Measurements from ENCODE around the gene RBPMS2.

The RBPMS2 gene

DNA sequence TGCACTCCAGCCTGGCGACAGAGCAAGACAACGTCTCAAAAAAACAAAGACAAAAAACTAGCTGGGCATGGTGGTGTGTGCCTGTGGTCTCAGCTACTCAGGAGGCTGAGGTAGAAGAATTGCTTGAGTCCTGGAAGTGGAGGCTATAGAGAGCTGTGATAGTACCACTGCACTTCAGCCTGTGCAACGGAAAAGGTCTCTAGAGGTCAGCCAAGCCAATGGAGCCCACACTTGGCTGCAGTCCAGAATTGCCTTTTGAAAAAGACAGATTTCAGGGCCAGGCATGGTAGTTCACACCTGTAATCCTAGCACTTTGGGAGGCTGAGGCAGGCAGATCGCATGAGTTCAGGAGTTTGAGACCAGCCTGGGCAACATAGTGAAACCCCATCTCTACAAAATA is 8.4 kb upstream of the RBPMS2 start:
- DNase-seq (ENCODE audit: low read depth in 2 of 2), result no peak

DNA sequence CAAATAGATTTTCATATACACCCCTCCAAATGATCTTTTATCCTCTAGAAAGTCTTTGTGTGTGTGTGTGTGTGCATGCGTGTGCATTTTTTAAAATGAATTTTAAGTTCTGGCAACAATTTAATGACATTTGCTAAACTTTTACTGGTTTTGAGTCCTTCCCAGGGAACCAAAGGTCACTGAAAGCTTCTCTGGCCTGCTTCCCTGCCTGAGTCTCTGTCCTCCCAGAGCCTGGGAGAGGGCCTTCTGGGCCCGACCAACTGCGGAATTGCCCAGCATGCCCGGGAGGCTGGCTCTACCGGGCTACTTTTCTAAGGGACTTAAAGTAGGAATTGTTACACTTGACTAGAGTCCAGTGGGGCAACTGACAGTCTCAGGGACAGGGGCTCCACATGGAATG is 7.4 kb upstream of the RBPMS2 start:
- DNase-seq (ENCODE audit: low read depth in 2 of 2), result no peak

DNA sequence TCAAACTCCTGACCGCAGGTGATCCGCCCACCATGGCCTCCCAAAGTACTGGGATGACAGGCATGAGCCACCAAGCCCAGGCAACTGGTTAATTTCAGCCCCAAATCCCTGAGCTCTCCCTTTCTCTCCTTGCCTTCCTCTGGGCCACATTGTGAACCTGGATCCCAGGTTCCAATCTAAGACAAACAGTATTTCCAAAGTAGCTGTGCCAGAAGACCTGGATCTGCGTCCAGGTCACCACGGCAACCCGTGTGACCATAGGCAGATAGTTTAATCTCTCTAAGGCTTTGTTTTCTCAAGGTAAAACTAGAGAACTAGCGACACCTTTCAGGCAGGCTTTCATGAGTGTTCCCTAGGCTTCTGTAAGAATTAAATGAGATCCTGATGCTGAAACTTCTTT is 5.9 kb upstream of the RBPMS2 start:
- no peak for DNase-seq (ENCODE audit: low read depth in 2 of 2)

DNA sequence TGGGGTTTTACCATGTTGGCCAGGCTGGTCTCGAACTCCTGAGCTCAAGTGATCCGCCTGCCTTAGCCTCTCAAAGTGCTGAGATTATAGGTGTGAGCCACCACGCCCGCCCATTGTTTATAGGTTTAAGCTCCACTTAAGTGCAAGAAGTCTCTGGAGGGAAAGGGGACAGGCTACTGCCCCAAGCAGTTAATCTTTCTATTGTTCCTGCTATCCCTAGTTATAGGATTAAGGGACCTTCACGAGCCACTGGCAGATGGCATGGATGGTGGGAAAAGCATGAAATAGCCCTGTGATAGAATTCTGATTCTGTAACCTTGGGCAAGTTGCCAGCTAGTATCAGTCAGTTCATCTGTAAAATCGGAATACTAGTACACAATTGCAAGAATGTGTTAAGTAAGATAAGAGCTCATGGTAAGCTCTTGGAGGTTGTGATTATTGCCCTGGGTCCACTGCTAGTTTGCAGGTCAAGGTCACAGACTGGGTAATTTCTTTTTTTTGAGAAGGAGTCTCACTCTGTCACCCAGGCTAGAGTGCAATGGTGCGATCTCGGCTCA is 5.3 kb upstream of the RBPMS2 start:
- no peak for DNase-seq (ENCODE audit: low read depth in 2 of 2)

DNA sequence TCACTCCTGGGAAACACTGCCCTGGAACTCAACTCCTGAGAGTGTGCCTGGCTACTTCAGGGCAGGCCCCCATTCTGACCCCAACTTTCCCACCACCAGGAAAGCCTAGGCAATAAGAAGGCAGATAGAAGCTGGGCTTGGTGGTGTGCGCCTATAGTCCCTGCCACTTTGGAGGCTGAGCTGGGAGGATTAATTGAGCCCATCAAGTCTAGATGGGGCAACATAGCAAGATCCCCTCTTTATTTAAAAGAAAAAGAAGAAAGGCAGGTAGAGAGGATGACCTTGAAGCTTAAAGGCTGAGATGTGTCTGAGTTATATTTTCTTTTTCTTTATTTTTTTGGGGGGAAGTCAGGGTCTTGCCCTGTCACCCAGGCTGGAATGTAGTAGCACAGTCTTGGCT is 4.2 kb upstream of the RBPMS2 start:
- DNase-seq (ENCODE audit: low read depth in 2 of 2), result no peak

DNA sequence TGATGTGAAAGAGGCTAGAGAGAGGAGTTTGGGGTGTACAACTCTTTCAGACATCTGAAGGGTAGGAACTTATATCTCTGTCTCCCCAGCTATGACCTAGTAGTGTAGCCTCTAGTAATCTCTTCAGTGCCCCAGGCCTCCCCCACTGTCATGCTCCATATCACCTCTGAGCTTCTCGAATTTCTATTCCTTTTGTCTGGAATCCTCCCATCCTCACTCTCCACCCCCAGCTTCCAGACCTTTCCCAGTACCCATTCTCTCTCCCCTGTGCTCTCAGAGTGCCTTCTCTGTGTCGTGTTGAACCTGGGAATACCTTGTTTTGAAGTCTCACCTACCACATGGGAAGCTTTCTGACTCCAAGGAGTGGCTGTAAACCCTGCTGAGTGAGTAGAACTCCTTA is 3.6 kb upstream of the RBPMS2 start:
- no peak for DNase-seq (ENCODE audit: low read depth in 2 of 2)

DNA sequence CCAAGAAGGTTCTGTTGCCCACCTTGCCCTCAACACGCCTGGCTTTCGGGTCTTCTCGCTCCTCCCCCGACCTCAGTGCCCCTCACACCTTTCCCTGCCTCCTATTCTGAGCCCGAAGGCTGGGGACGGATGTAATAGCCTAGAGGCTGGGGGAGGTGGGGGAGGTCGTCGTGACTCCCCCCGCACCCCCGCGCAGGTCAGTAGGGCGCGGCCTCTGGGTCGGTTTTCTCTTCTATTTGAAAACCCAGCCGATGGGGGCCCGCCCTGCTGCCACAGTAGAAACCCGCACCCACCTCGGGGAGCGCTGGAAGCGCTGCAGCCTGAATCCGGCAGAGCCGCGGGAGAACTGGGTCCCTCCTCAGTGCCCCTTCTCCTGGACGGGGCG is 1.0 kb upstream of the RBPMS2 start:
- no peak for DNase-seq (ENCODE audit: low read depth in 2 of 2)

DNA sequence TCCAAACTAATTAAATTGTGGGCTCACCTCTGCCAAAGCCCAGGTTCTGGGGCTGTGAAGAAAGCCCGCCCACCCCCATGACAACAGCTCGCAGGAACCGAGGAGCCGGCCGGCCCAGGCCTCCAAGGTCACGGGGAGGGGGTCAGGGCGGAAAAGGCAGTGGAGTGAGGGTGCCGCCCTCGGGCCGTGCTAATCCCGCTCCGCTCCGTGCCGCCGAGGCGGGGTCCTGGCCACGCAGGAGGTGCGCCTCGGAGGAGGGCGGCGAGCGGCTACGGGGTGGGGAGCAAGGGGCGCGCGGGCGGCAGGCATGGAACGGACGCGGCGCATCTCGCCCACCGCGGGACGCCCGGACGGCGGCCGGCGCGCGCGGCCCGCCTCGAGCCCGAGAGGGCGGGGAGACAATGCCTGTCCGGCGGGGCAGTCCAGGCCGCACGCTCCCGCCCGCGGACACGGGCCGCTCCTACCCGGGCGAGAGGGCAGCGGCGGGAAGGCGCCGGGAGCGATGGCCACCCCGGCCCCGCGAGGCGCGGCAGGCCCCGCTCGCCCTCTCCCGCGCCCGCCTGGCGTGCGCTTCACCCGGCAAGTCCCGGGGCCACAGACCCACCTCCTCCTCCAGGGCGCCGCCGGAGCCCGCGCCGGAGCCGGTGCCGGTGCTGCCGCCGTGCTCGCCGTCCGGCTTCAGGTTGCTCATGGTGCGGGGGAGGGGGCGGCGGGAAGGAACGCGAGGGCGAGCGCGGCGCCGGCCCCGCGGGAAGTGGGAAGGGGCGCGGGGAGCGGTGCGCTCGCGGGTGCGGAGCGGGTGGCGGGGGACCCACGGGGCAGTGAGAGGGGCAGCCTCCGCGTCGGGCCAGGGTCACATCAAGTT is 528 bp downstream of the RBPMS2 start:
- DNase-seq (ENCODE audit: low read depth in 2 of 2), result no peak

DNA sequence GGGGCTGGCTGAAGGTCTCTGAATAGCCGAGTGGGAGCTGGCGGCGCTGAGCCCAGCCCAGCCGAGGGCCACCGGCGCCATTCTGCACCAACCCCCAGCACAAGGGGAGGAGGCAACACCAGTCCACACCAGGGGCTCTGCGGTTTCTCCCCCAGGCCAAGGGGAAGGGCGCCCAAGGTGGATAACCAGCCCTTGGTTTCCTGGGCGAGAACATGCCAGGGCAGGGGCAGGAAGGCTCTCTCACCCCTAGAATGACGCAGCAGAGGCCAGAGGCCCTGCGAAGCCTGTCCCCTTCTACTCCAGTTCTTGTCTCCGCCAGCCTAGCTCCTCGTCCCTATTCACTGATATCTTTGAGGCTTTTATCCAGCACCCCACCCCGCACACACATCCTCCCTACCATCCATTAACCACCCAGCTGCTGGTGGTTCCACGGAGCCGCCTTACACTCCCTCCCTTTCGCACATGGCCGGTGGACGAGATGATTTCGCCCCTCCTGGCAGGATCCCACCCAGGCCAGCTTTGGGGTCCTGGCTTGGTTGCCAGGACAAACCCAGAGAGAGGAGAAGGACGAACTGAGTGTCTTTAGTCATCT is 1.3 kb downstream of the RBPMS2 start:
- no peak for DNase-seq (ENCODE audit: low read depth in 2 of 2)

DNA sequence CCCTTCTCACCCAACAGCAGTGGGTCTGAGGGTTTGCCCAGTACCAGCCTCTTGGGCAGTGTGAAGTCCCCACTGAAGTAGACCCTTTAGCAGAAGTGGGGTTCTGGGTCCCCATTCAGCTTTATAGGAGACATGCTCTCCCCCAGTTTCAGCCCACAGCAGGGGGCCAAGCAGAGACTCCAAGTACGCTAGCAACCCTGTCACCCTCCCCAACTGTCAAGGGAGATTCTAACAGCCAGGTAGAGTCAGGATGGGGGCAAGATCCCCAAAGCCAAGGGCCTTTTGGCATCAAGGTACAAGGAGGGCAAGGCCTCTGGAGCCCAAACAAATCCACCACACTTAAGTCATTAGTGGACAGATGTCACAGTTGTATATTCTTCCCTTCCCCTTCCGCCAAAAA is 1.8 kb downstream of the RBPMS2 start:
- DNase-seq (ENCODE audit: low read depth in 2 of 2), result no peak

DNA sequence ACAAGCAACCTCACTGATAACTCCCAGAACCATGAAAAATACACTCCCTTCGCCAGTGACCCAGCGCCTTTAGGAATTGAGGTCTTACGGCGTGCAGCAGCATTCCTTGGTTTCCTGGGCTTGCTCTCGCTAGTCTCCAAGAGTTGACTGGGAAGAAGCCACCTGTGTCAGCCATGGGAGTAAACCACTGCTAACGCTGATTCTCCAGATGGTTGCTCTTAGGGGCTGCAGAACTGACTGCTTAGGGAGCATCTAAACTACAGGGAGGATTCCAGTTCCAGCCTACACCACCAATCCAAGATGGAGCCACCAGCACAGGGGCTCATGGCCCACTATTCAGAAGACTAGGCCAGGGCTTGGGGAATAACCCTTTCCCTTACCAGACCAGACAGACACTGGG is 2.4 kb downstream of the RBPMS2 start:
- no peak for DNase-seq (ENCODE audit: low read depth in 2 of 2)

DNA sequence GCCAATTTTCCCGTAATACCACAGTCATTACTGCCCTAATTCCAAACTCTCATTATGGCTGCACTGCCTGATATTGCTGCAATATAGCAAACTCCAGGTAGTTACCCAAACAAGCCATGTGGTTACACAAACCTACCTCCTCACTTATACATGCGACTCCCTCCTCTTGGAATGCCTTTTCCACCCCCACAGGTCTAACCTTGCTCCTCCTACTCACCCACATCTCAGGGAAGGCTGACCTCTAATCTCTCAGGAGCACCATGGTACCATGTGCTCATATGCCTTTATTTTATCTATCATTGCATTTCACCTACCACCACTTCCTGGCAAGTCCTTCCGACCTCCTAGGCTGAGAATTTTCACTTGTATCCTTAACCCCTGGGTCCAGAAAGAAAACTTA is 2.9 kb downstream of the RBPMS2 start:
- no peak for DNase-seq (ENCODE audit: low read depth in 2 of 2)

DNA sequence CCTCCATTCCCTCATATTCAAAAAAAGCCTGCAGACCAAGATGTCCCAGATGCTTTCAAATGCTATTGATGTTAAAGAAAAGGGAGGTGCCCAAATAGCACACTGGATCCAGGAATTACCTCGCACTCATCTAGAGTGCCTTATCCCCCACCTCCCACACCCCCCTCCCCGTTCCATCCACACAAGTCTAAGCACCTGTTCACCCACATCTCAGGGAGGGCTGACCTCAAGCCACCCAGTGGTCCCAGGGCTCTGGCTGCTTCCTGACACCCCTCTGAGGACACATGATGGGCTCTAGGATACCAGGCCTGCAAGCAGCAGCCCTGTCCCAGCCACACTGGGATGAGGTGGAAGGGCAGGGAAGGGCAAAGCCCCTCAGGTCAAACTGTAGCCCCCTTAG is 4.8 kb downstream of the RBPMS2 start:
- DNase-seq (ENCODE audit: low read depth in 2 of 2), result no peak

DNA sequence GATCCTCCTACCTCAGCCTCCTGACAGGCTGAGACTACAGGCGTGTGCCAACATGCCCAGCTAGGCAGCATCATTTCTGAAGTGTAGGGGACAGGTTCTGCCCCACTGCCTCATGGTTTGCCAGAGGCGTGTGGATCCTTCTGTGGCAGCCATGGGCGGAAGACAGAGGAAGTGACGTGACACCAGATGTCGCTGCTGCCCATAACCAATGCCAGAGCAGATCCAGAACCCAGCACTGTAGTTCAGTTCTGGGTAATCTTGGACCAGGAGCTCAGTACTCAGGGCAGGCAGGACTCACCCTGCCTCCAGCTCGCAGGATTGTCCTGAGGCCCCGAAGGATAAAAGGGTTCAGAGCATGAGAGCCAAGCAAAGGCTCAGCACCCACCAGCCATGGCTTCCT is 8.2 kb downstream of the RBPMS2 start:
- DNase-seq (ENCODE audit: low read depth in 2 of 2), result no peak

DNA sequence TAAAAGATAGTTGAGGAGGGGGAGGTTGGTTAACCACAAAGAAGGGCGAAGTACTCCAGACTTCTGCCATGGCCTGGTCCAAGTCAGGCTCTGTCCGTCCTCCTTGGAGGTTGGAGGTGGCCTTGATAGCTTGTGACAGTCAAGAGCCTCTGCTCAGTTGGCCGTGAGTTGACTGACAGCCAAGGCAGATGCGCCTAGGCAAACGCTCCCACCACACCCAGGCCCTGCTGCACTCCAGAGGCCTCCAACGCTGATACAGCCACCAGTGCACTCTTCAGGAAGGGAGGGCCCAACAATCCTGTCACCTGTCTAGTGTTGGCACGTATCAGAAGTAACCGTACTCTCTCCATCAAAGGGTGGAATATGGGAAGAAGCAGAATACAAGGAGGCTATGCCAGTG is 9.3 kb downstream of the RBPMS2 start:
- no peak for DNase-seq (ENCODE audit: low read depth in 2 of 2)

DNA sequence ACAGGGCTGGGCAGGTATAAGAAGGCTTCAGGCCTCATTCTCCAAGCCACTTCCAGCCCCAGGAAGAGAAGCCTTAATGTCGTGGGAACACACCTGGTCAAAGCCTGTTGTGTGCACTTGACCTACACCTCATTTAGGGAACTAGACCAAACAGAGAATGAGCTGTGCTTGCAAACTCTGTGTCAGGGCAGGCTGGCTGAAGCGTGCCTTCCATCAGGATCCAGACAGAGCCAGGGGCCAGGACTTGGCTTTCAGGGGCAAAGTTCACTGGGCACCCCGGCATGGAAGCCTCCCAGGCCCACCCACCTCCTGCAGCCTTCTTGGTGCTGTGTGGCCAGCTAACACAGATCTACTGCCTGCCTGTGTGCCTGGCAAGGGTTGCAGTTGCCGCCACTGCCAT is 11.5 kb downstream of the RBPMS2 start:
- DNase-seq (ENCODE audit: low read depth in 2 of 2), result no peak

DNA sequence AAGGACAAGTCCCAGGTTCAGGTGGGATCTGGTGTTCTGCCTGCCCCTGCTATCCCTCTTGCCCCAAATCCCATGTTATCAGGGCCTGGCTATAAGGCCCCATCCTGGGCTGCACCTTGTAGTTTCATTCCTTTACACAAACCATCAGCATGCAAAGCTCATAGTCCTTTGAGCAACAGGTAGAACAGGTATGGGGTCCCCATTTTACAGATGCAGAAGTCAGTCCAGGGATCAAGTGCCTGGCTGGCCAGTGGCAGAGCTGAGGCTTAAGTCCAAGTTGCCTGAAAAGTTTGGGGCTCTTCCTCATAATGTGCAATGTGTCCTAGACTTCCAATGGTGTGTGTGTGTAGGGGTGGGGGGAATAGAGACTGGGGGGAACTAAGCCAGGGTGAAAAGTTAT is 11.9 kb downstream of the RBPMS2 start:
- DNase-seq (ENCODE audit: low read depth in 2 of 2), result no peak

DNA sequence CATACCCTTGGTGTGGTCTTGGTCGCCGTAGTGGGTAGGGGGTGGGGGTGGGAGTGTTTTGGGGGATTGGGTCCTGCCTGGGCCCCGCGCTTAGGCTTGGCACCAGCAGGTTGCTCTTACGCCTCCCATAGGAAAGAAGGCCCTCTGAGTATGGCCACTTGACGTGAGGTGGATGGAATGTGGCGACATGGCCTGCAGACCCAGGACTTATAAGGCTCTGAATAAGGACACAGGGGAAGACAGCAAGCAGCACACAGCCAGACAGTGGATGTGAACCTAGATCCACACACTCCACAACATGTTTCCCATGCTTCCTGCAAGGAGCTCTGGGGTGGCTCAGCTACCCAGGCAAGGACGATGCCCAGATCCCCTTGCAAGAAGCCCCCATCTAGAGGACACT is 12.4 kb downstream of the RBPMS2 start:
- no peak for DNase-seq (ENCODE audit: low read depth in 2 of 2)

DNA sequence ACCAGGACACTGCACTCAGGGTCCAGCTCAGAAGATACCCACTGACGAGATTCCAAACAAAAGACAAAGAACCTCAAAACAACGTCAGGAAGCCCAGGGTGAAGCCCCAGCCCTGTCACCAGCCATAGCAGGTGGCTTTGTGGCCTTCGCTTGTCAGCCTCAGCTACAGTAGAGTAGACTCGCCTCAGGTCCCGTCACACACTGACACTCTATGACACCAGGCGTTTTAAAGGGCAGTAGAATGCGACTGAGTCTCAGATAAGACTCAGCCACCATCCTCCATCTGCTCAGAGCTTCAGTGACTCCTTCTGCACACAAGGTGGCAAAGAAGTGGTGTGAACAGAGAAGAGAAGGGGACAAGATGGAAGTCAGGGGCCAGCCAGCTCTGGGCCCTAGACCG is 12.8 kb downstream of the RBPMS2 start:
- DNase-seq (ENCODE audit: low read depth in 2 of 2), result no peak

DNA sequence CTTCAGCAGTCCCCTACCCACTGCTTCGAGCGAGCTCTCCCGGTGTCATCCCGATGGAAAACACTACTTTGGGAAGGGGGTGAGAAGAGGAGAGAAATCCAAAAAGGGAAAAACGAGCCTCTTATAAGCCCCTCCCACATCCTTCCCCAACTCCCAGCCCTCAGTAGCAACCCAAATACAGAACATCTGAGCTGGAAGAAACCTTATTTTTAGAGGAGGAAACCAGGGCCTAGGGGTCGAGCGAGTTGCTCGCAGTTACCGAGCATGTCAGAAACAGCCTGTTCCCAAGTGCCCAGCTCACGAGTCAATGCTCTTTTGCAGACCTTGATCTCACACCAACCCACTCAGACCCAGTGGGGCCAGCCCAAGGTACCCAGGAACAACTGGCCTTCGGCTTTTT is 14.2 kb downstream of the RBPMS2 start:
- DNase-seq (ENCODE audit: low read depth in 2 of 2), result no peak

DNA sequence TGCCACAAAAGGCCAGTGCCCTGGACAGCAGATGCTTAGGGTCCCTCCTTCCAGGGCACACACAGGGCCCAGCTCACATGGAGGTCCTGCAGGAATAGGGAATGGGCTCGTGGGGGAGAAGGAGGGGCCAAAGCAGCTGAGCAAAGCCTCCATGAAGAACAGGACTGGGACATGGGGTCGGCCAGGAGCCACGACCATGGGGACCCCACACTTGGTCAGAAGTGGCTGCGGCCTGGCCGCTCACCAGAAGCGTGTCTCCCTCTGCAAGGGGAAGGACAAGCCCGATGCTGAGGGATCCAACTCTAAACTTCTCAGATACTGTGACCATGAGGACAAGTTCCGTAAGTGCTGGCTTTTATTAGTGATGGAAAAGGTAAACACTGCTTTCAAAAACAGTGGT is 15.3 kb downstream of the RBPMS2 start:
- DNase-seq (ENCODE audit: low read depth in 2 of 2), result no peak

DNA sequence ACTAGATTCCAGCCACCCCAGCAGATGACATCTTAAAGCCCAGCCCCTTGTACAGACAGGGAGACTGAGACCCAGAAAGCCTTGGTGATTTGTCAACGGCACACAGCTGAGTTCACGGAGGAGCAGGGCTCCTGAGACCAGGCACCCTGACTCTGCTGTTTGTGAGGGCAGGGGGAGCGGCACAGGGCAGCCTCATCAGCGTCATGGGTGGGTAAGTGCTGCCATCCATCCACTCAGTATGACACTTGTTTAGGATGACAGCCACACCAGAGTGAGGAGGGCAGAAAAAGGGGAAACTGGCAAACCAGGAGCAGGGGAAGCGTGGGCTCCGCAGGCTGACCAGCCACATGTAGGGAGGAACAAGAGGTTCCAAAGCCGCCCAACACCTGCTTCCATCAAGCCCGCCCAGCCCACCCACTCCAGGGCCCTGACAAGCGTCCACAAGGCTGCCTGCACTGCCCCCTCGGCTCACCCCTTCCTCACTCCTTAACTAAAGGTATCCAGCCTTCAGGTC is 19.9 kb downstream of the RBPMS2 start:
- no peak for DNase-seq (ENCODE audit: low read depth in 2 of 2)

Data from fibroblast of skin of left quadriceps (primary cell).